Mesothelial cell of epicardium (in vitro differentiated cells): ENCODE data around the gene CAMTA2. TPM values are rescaled to one million over a fixed set of nuclear protein-coding genes. Genes with fewer than 3 reads are reported as not detected.
A peak's percentile ranks its signal among the peaks of the same experiment; 100 is the strongest.

Experiments used
- DNase-seq, 2 experiments: peaks; one replicate each; pipeline ENCODE4 v3.0.0; 2021; ENCODE audit warnings: low spot score in 2 of 2; ENCODE audit not compliant: unreplicated experiment in 2 of 2
- H3K27ac Mint-ChIP-seq: 2 replicates; pipeline ENCODE4 v1.8.0; 2021; ENCODE audit warnings: mixed read lengths
- H3K27me3 Mint-ChIP-seq: 2 replicates; pipeline ENCODE4 v1.8.0; 2021; ENCODE audit warnings: low read depth, mixed read lengths
- H3K36me3 Mint-ChIP-seq: 2 replicates; pipeline ENCODE4 v1.8.0; 2021; ENCODE audit warnings: mixed read lengths
- H3K4me1 Mint-ChIP-seq: 2 replicates; pipeline ENCODE4 v1.8.0; 2021; ENCODE audit warnings: mixed read lengths
- H3K4me3 Mint-ChIP-seq: 2 replicates; pipeline ENCODE4 v1.8.0; 2021; ENCODE audit warnings: mild to moderate bottlenecking, moderate library complexity, mixed read lengths
- H3K9me3 Mint-ChIP-seq: 2 replicates; pipeline ENCODE4 v1.8.0; 2021; ENCODE audit warnings: mixed read lengths
- CTCF ChIP-seq: fragments of 200-600 bp; sonication (generic); IDR thresholded peaks from one replicate; pipeline ENCODE4 v1.5.0; 2021; ENCODE audit warnings: antibody characterized with exemption; ENCODE audit not compliant: unreplicated experiment
- total RNA-seq: library from RNA; stranded (reverse); gene quantifications from 3 replicates; pipeline ENCODE4 v1.2.1, GENCODE V29; 2021

The CAMTA2 gene
- total RNA-seq, 1 donor from 2014 or later, result 31.6 TPM

GRCh38 chr17:4949321-4950074 lies 38.0 kb downstream of the CAMTA2 start:
- peak; percentile 40 to 64 for DNase-seq
- H3K4me1 Mint-ChIP-seq, result peaks cover 39% of the 10 kb centered on the region
- H3K9me3 Mint-ChIP-seq, result no peaks in the 10 kb centered on the region
- TF ChIP-seq CTCF, result no peak
- H3K4me3 Mint-ChIP-seq, result peak overlapping the region; percentile 70
- H3K36me3 Mint-ChIP-seq, result peaks cover 8% of the 10 kb centered on the region
- peak overlapping the region; percentile 86 for H3K27ac Mint-ChIP-seq
- no peaks in the 10 kb centered on the region for H3K27me3 Mint-ChIP-seq

- H3K9me3 Mint-ChIP-seq, result no peaks in the 10 kb centered on the region
- peaks cover 40% of the 10 kb centered on the region for H3K4me1 Mint-ChIP-seq
- H3K4me3 Mint-ChIP-seq, result peak overlapping the region; percentile 93
- TF ChIP-seq CTCF, result no peak
- peaks cover 8% of the 10 kb centered on the region for H3K36me3 Mint-ChIP-seq
- H3K27ac Mint-ChIP-seq, result peak overlapping the region; percentile 99
- DNase-seq, result peak; percentile 66 to 82
- H3K27me3 Mint-ChIP-seq, result no peaks in the 10 kb centered on the region
Observed at GRCh38 chr17:4948931-4949320, 38.5 kb downstream of the CAMTA2 start.

GRCh38 chr17:4948166-4948930 lies 39.1 kb downstream of the CAMTA2 start, which contains the start of gene PFN1:
PFN1 (minus strand) TSS chr17:4948530; CDS start chr17:4948394, 136 bp downstream.
- Mint-ChIP-seq H3K27me3 (no peaks in the 10 kb centered on the region), H3K27ac (peak within 1 kb of the TSS; percentile 99), H3K4me3 (peak within 1 kb of the TSS; percentile 93), H3K36me3 (peaks cover 8% of the 10 kb centered on the region), H3K4me1 (peaks cover 41% of the 10 kb centered on the region), H3K9me3 (no peaks in the 10 kb centered on the region)
- peak; percentile 76 to 77 for DNase-seq
- no peak for TF ChIP-seq CTCF

GRCh38 chr17:4947411-4948165 lies 39.9 kb downstream of the CAMTA2 start:
- Mint-ChIP-seq H3K4me3 (peak overlapping the region; percentile 93), H3K9me3 (no peaks in the 10 kb centered on the region), H3K36me3 (peaks cover 8% of the 10 kb centered on the region), H3K27ac (peak overlapping the region; percentile 98), H3K27me3 (no peaks in the 10 kb centered on the region), H3K4me1 (peaks cover 41% of the 10 kb centered on the region)
- DNase-seq, result peak; percentile 56 to 71
- no peak for TF ChIP-seq CTCF

GRCh38 chr17:4947010-4947410 lies 40.5 kb downstream of the CAMTA2 start:
- Mint-ChIP-seq H3K36me3 (peaks cover 8% of the 10 kb centered on the region), H3K27ac (peak overlapping the region; percentile 93), H3K27me3 (no peaks in the 10 kb centered on the region), H3K4me3 (peak overlapping the region; percentile 93), H3K9me3 (no peaks in the 10 kb centered on the region), H3K4me1 (peaks cover 41% of the 10 kb centered on the region)
- no peak for DNase-seq
- no peak for TF ChIP-seq CTCF
